K562 (cell line): ENCODE results near the gene MTRF1L. TPM values are rescaled to one million over a fixed set of nuclear protein-coding genes. Genes with fewer than 3 reads are reported as not detected.

Experiments
- NONO ChIP-seq, 2 experiments: fragments of 200-400 bp in 1 of 2; fragments of 450-650 bp in 1 of 2; formaldehyde crosslinking in 1 of 2; IDR thresholded peaks; 2 replicates each; pipeline ENCODE4 v1.6.1; 2017; ENCODE audit warnings: low read depth in 2 of 2, mild to moderate bottlenecking in 2 of 2, moderate library complexity in 2 of 2, low read length in 1 of 2
- POLR2AphosphoS5 ChIP-seq: IDR thresholded peaks from 2 replicates; pipeline ENCODE4 v1.6.1; 2011; ENCODE audit warnings: mild to moderate bottlenecking, low read depth, low read length, moderate library complexity; ENCODE audit not compliant: control insufficient read depth, insufficient read depth
- ZEB2 ChIP-seq: fragments of 450-650 bp; IDR thresholded peaks from 2 replicates; pipeline ENCODE4 v1.6.1; 2016
- ZNF431 ChIP-seq: sonication (generic); formaldehyde crosslinking; IDR thresholded peaks from 2 replicates; pipeline ENCODE4 v1.8.0; 2022; ENCODE audit warnings: mild to moderate bottlenecking, missing genetic modification reagents
- ZNF695 ChIP-seq: fragments of 450-650 bp; formaldehyde crosslinking; IDR thresholded peaks from 2 replicates; pipeline ENCODE4 v1.4.0; 2020; ENCODE audit warnings: mild to moderate bottlenecking, moderate library complexity
- polyA plus RNA-seq, 8 experiments: library from polyadenylated mRNA; depleted of rRNA in 4 of 8; stranded (reverse) in 5 of 8; unstranded in 3 of 8; fragments of >200 nt; fragmentation: Nextera tagmentation in 2 of 8; fragmentation: Illumina TruSeq in 1 of 8; extraction: Ambion mirVana in 2 of 8; extraction: Trizol in 1 of 8; gene quantifications; 2 replicates each; pipeline versions ENCODE4 v1.2.1 to v1.2.3, GENCODE V29; 2011 to 2014; ENCODE audit warnings: inconsistent platforms in 1 of 8, missing spikeins in 1 of 8
- total RNA-seq, 7 experiments: library from RNA; depleted of rRNA in 6 of 7; stranded (reverse); fragments of >200 nt in 6 of 7; fragmentation: Illumina TruSeq in 2 of 7; extraction: Trizol in 2 of 7; gene quantifications; 2 replicates each; pipeline versions ENCODE4 v1.2.1 to v1.2.3, GENCODE V29; 2011 to 2021; ENCODE audit warnings: low replicate concordance in 1 of 7
- TF ChIP-seq, protein P1 (sequence below): sonication (generic); formaldehyde crosslinking; IDR thresholded peaks from 2 replicates; pipeline ENCODE4 v1.8.1; 2023; ENCODE audit warnings: mild to moderate bottlenecking, missing genetic modification reagents
- TF ChIP-seq, protein P2 (sequence below), 2 experiments: IDR thresholded peaks; 2 replicates each; pipeline ENCODE4 v1.6.1; 2011; ENCODE audit warnings: borderline replicate concordance in 1 of 2, control low read depth in 1 of 2, low read depth in 1 of 2, low read length in 1 of 2, mild to moderate bottlenecking in 1 of 2, mixed read lengths in 1 of 2, moderate library complexity in 1 of 2; ENCODE audit not compliant: insufficient read depth in 1 of 2, insufficient read length in 1 of 2, poor library complexity in 1 of 2, severe bottlenecking in 1 of 2; ENCODE audit errors: extremely low read depth in 1 of 2
- TF ChIP-seq, protein P3 (sequence below): fragments of 200-600 bp; sonication (generic); IDR thresholded peaks from one replicate; pipeline ENCODE4 v1.6.1; 2012; ENCODE audit warnings: mild to moderate bottlenecking, low read depth, low read length, inconsistent platforms

The MTRF1L gene
- total and polyA plus RNA-seq, 9 of the 15 experiments (the other 6 are each of a cell fraction or from before 2014, with no cell fraction given): 10.7 to 34.0 (median 30.2) TPM

DNA sequence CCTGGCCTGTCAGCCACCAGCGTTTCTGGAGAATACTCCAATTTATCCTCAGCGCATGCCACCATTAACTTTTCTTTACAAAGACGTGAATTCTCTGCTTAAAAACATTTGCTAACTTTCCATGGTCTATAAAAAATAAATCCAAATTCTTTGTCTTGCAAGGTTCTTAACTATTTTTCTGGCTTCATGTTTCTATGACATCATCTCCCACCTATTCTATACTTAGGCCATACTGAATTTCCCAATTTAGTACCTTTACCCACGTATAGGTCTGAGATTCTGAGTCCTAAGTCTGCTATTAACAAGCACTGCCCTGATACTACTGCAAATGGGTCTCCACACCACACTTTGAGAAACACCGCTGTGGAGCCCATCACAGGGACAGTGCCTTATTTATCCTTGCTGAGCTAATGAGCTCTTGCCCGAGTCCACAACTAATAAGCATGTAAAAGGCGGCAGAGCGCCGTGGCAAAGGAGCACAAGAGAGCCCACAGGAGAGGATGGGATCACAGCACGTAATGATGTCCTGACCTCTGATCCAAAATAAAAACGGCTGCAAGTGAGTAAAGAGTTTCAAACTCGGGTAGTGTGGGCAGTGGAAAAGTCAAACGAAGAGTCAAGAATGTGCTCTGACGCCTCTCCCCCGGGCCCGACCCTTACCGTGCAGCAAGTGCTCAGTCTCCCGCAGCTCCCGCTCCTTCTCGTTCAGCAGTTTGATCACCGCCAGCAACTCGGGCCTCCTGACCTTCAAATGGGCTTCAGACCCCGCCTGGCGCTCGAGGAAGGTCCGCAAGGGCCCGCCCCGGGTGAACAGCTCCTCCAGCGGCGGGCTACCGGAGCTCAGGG is 519 bp downstream of the MTRF1L start (continued):
- TF ChIP-seq, protein P1, sequence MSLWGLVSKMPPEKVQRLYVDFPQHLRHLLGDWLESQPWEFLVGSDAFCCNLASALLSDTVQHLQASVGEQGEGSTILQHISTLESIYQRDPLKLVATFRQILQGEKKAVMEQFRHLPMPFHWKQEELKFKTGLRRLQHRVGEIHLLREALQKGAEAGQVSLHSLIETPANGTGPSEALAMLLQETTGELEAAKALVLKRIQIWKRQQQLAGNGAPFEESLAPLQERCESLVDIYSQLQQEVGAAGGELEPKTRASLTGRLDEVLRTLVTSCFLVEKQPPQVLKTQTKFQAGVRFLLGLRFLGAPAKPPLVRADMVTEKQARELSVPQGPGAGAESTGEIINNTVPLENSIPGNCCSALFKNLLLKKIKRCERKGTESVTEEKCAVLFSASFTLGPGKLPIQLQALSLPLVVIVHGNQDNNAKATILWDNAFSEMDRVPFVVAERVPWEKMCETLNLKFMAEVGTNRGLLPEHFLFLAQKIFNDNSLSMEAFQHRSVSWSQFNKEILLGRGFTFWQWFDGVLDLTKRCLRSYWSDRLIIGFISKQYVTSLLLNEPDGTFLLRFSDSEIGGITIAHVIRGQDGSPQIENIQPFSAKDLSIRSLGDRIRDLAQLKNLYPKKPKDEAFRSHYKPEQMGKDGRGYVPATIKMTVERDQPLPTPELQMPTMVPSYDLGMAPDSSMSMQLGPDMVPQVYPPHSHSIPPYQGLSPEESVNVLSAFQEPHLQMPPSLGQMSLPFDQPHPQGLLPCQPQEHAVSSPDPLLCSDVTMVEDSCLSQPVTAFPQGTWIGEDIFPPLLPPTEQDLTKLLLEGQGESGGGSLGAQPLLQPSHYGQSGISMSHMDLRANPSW (CRISPR knock-in tag): no peak
- TF ChIP-seq, protein P2, sequence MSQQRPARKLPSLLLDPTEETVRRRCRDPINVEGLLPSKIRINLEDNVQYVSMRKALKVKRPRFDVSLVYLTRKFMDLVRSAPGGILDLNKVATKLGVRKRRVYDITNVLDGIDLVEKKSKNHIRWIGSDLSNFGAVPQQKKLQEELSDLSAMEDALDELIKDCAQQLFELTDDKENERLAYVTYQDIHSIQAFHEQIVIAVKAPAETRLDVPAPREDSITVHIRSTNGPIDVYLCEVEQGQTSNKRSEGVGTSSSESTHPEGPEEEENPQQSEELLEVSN (IDR thresholded peaks at IDR 0.05; ENCODE audit: borderline replicate concordance in 1 of 2, extremely low read depth in 1 of 2, insufficient read depth in 1 of 2, insufficient read length in 1 of 2, low read depth in 1 of 2, low read length in 1 of 2, poor library complexity in 1 of 2, severe bottlenecking in 1 of 2): no peak
- TF ChIP-seq, protein P3, sequence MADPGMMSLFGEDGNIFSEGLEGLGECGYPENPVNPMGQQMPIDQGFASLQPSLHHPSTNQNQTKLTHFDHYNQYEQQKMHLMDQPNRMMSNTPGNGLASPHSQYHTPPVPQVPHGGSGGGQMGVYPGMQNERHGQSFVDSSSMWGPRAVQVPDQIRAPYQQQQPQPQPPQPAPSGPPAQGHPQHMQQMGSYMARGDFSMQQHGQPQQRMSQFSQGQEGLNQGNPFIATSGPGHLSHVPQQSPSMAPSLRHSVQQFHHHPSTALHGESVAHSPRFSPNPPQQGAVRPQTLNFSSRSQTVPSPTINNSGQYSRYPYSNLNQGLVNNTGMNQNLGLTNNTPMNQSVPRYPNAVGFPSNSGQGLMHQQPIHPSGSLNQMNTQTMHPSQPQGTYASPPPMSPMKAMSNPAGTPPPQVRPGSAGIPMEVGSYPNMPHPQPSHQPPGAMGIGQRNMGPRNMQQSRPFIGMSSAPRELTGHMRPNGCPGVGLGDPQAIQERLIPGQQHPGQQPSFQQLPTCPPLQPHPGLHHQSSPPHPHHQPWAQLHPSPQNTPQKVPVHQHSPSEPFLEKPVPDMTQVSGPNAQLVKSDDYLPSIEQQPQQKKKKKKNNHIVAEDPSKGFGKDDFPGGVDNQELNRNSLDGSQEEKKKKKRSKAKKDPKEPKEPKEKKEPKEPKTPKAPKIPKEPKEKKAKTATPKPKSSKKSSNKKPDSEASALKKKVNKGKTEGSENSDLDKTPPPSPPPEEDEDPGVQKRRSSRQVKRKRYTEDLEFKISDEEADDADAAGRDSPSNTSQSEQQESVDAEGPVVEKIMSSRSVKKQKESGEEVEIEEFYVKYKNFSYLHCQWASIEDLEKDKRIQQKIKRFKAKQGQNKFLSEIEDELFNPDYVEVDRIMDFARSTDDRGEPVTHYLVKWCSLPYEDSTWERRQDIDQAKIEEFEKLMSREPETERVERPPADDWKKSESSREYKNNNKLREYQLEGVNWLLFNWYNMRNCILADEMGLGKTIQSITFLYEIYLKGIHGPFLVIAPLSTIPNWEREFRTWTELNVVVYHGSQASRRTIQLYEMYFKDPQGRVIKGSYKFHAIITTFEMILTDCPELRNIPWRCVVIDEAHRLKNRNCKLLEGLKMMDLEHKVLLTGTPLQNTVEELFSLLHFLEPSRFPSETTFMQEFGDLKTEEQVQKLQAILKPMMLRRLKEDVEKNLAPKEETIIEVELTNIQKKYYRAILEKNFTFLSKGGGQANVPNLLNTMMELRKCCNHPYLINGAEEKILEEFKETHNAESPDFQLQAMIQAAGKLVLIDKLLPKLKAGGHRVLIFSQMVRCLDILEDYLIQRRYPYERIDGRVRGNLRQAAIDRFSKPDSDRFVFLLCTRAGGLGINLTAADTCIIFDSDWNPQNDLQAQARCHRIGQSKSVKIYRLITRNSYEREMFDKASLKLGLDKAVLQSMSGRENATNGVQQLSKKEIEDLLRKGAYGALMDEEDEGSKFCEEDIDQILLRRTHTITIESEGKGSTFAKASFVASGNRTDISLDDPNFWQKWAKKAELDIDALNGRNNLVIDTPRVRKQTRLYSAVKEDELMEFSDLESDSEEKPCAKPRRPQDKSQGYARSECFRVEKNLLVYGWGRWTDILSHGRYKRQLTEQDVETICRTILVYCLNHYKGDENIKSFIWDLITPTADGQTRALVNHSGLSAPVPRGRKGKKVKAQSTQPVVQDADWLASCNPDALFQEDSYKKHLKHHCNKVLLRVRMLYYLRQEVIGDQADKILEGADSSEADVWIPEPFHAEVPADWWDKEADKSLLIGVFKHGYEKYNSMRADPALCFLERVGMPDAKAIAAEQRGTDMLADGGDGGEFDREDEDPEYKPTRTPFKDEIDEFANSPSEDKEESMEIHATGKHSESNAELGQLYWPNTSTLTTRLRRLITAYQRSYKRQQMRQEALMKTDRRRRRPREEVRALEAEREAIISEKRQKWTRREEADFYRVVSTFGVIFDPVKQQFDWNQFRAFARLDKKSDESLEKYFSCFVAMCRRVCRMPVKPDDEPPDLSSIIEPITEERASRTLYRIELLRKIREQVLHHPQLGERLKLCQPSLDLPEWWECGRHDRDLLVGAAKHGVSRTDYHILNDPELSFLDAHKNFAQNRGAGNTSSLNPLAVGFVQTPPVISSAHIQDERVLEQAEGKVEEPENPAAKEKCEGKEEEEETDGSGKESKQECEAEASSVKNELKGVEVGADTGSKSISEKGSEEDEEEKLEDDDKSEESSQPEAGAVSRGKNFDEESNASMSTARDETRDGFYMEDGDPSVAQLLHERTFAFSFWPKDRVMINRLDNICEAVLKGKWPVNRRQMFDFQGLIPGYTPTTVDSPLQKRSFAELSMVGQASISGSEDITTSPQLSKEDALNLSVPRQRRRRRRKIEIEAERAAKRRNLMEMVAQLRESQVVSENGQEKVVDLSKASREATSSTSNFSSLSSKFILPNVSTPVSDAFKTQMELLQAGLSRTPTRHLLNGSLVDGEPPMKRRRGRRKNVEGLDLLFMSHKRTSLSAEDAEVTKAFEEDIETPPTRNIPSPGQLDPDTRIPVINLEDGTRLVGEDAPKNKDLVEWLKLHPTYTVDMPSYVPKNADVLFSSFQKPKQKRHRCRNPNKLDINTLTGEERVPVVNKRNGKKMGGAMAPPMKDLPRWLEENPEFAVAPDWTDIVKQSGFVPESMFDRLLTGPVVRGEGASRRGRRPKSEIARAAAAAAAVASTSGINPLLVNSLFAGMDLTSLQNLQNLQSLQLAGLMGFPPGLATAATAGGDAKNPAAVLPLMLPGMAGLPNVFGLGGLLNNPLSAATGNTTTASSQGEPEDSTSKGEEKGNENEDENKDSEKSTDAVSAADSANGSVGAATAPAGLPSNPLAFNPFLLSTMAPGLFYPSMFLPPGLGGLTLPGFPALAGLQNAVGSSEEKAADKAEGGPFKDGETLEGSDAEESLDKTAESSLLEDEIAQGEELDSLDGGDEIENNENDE: no peak
- TF ChIP-seq ZNF695 (CRISPR knock-in tag): no peak
- TF ChIP-seq ZEB2: no peak
- no peak for TF ChIP-seq NONO (IDR thresholded peaks at IDR 0.05; ENCODE audit: low read depth in 2 of 2, low read length in 1 of 2)
- TF ChIP-seq POLR2AphosphoS5: peak; percentile 22; the same call in 1 of the 2 replicates
- peak; percentile 55; the same call in 1 of the 2 replicates for TF ChIP-seq ZNF431 (CRISPR knock-in tag)
- TF ChIP-seq, all 486 proteins: peak for 23
